ENCODE results near the gene BCAM. TPM values are rescaled to one million over a fixed set of nuclear protein-coding genes. Genes with fewer than 3 reads are reported as not detected.
A peak's percentile ranks its signal among the peaks of the same experiment; 100 is the strongest.
"Not testable (repeated sequence)": the region's sequence is repeated elsewhere in the genome, so short reads cannot be mapped to it uniquely, and the experiment has no call there.

The BCAM gene, protein sequence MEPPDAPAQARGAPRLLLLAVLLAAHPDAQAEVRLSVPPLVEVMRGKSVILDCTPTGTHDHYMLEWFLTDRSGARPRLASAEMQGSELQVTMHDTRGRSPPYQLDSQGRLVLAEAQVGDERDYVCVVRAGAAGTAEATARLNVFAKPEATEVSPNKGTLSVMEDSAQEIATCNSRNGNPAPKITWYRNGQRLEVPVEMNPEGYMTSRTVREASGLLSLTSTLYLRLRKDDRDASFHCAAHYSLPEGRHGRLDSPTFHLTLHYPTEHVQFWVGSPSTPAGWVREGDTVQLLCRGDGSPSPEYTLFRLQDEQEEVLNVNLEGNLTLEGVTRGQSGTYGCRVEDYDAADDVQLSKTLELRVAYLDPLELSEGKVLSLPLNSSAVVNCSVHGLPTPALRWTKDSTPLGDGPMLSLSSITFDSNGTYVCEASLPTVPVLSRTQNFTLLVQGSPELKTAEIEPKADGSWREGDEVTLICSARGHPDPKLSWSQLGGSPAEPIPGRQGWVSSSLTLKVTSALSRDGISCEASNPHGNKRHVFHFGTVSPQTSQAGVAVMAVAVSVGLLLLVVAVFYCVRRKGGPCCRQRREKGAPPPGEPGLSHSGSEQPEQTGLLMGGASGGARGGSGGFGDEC
- 67.7 and 79.1 TPM in 2 replicates for total RNA-seq (2014; rRNA removed; shearing (Covaris generic); ENCODE audit: low replicate concordance)

DNA sequence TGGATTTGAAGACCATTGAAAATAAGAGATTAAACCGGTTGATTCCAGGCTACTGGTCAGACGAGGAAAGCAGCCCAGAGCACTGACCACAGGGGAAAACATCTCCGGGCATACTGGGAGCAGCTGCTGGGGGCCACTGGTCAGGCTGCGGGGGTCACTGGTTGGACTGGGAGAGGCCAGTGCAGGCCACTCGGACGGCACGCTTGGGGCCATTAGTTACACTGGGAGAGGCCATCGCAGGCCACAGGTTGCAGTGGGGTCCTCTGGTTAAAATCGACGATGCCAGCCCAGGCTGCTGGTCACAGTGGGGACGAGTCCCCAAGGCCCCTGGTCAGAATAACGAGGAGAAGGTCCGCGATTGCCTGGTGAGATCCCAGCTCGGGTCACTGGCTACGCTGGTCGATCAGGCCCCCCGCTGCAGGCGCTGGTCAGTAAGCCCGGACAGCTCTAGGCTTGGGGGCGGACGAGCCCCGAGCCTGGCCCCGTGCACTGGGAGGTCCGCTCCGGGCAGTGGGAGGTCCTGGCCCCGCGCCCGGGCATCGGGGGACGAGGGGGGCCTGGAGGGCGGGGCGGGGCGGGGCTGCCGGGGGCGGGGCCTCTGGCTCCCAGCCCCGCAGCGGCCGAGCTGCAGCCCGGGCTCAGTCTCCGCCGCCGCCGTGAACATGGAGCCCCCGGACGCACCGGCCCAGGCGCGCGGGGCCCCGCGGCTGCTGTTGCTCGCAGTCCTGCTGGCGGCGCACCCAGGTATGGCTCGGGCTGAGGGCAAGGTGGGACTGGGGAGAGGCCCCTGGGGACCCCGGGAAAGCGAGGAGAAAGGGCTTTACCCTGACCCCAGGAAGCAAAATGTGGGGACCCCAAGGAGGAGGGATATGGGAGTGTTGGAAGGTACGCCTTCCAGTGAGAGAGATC lies at the start of gene BCAM:
Gene BCAM, plus strand, starts transcription at position 641 of the 909 bp plus-strand sequence. Its CDS starts 22 bp downstream, at position 663.
- in situ Hi-C loops (cut with HindIII; ENCODE audit: low pct_unique_long_range_greater_than_20kb, low sequenced_read_pairs), result no loop called here
- DNase-seq (ENCODE audit: low read depth), result peak; percentile 84

DNA sequence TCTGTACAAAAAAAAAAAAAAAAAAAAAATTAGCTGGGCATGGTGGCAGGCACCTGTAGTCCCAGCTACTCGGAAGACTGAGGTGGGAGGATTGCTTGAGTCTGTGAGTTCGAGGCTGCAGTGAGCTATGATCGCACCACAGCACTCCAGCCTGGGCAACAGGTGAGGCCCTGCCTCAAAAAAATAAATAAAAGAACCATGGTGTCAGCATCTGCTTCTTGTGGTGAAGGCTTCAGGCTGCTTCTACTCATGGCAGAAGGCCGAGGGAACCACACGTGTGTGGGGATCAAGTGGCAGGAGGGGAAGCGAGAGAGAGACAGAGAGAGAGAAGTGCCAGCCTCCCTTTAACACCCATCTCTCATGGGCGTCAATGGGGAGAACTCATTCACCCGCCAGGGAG lies 46.9 kb upstream of the BCAM start:
- in situ Hi-C loops (cut with HindIII; ENCODE audit: low pct_unique_long_range_greater_than_20kb, low sequenced_read_pairs), result no loop called here
- DNase-seq (ENCODE audit: low read depth), result no peak

DNA sequence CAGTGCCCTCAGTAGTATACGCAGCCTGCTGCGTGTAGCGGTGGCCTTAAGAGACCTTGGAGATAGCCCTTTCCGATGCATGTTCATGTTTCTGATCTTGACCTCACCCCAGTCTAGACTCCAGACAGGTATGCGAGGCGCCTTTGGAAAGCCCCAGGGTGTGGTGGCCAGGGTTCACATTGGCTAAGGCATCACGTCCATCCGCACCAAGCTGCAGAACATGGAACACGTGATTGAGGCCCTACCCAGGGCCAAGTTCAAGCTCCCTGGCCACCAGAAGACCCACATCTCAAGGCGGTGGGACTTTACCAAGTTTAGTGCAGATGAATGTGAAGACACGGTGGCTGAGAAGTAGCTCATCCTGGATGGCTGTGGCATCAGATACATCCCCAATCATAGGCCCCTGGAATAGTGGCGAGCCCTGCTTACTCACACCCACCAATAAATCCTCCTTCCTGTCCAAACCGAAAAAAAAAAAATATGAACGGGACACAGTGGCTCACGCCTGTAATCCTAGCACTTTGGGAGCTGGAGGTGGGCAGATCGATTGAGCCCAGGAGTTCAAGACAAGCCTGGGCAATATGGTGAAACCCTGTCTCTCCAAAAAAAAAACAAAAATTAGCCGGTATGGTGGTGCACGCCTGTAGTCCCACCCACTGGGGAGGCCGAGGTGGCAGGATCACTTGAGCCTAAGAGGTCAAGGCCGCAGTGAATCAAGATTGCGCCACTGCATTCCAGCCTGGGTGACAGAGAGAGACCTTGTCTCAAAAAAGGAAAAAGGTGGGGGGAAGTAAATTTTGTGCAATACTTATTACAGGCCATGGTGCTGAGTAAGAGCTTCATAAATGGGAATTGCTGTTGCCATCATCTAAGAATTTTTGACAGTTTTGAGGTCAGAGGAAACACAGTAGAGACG lies 43.6 kb upstream of the BCAM start:
- in situ Hi-C loops (cut with HindIII; ENCODE audit: low pct_unique_long_range_greater_than_20kb, low sequenced_read_pairs), result no loop called here
- peak; percentile 41 for DNase-seq (ENCODE audit: low read depth)

DNA sequence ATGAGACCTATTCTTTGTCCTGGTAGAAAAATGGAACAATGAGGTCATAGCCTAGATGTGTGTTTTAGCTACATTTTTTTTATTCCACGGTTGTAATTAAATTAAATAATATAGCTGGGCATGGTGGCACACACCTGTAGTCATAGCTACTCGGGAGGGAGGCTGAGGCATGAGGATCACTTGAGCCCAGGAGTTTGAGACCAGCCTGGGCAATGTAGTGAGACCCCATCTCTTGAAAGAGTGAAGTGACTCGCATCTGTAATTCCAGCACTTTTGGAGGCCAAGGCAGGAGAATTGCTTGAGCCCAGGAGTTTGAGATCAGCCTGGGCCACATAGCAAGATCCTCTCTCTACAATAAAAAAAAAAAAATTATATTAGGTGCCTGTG lies 43.0 kb upstream of the BCAM start:
- no peak for DNase-seq (ENCODE audit: low read depth)
- in situ Hi-C loops (cut with HindIII; ENCODE audit: low pct_unique_long_range_greater_than_20kb, low sequenced_read_pairs), result no loop called here

DNA sequence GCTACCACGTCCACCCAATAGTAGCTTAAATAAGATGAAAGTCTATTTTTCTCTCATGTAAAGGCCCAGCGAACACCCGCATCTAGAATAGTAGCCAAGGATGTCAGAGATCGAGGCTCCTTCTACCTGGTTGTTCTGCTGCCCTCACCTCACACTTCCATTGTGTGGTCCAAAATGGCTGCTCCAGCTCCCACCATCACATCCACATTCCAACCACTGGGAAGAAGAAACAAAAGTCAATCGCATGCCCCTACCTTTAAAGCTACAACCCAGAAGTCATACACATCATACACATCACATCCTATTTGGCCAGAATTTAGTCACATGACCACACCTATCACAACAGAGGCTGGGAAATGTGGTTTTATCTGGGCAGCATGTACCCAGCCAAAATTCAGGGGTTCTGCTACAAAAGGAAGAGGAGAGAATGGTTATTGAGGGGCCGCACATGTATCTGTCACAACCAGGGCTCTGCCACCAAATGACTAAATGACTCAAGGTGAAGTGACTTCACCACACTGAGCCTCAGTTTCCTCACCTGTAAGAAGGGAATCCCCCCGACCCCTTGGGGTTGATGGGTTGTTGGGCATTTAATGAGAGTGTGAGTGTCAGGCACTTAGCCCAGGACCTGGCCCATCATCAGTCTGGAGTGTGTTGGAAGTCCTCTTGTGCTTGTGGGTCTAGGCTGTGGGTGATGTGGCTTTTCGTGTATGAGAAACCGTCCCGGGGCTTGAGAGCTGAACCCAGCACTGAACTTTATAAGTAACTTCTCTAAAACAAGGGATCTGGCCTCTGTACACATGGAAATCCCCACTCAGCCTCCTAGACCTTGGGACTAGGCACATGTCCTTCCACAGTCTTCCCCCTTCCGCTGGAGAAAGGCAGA lies 41.4 kb upstream of the BCAM start:
- DNase-seq (ENCODE audit: low read depth), result no peak
- in situ Hi-C loops (cut with HindIII; ENCODE audit: low pct_unique_long_range_greater_than_20kb, low sequenced_read_pairs), result no loop called here

DNA sequence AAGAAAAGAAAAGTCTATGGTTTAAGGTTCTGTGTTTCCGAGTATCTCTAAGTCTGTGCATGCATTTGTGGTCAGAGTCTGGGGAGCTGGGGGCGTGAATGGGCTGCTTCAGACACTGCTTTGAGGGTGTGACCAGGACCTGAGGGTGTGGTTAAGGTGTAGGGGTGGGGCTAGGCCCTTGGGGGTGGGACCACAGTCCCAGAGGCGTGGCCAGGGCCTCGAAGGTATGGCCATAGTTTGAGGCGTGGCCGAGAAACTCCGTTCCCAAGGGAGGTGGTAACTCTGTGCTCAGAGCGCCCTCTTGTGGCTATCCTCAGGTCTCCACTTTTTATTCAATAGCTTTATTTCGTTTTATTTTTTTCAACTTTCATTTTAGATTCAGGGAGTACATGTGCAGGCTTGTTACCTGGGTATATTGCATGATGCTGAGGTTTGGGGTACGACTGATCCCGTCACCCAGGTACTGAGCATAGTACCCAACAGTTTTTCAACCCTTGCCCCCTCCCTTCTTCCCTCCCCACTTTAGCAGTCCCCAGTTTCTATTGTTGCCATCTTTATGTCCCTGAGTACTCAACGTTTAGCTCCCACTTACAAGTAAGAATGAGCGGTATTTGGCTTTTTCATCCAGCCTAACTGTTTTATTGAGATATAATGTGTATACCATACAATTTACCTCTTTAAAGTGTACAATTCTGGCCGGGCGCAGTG lies 38.2 kb upstream of the BCAM start:
- in situ Hi-C loops (cut with HindIII; ENCODE audit: low pct_unique_long_range_greater_than_20kb, low sequenced_read_pairs), result no loop called here
- peak; percentile 92 for DNase-seq (ENCODE audit: low read depth)

DNA sequence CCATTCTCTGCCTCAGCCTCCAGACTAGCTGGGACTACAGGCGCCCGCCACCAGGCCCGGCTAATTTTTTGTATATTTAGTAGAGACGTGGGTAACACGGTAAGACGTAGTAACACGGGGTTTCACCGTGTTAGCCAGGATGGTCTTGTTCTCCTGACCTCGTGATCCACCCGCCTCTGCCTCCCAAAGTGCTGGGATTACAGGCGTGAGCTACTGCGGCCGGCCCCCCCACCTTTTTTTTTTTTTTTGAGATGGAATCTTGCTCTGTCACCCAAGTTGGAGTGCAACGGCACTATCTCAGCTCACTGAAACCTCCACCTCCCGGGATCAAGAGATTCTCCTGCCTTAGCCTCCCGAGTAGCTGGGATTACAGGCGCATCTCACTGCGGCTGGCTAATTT lies 36.8 kb upstream of the BCAM start:
- DNase-seq (ENCODE audit: low read depth); in situ Hi-C loops (cut with HindIII; ENCODE audit: low pct_unique_long_range_greater_than_20kb, low sequenced_read_pairs): not testable (repeated sequence)

DNA sequence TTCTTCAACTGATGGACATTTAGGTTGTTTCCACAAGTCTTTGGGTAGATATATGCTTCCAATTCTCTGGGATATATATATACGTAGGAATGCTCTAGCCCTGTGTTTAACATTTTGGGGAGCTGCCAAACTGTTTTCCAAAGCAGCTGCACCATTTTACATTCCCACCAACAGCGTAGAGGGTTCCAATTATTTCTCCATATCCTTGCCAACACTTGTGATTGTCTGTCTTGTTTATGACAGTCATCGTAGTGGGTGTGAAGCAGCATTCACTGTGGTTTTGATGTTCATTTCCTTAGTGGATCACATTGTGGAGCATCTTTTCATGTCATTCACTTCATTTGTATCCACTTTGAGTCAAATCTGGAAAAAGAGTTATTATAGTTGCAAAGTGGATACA lies 35.9 kb upstream of the BCAM start:
- in situ Hi-C loops (cut with HindIII; ENCODE audit: low pct_unique_long_range_greater_than_20kb, low sequenced_read_pairs), result no loop called here
- no peak for DNase-seq (ENCODE audit: low read depth)

DNA sequence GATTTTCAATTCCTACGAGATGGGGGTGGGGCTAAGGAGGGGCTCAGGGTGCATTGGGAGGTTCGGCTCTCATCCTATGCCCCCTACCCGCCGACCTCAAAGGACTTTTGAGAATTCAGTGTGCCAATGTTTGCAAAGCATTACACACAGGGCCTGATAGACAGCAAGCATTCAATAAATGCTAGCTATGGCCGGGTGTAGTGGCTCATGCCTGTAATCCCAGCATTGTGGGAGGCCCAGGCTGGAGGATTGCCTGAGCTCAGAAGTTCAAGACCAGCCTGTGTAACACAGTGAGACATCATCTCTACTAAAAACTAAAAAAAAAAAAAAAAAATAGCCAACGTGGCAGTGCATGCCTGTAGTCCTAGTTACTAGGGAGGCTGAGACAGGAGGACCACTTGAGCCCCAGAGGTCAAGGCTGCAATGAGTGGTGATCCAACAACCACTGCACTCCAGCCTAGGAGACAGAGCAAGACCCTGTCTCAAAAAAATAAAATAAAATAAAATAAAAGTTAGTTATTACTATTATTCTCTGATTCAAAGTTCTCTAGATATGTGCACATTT lies 33.1 kb upstream of the BCAM start:
- in situ Hi-C loops (cut with HindIII; ENCODE audit: low pct_unique_long_range_greater_than_20kb, low sequenced_read_pairs), result no loop called here
- no peak for DNase-seq (ENCODE audit: low read depth)

DNA sequence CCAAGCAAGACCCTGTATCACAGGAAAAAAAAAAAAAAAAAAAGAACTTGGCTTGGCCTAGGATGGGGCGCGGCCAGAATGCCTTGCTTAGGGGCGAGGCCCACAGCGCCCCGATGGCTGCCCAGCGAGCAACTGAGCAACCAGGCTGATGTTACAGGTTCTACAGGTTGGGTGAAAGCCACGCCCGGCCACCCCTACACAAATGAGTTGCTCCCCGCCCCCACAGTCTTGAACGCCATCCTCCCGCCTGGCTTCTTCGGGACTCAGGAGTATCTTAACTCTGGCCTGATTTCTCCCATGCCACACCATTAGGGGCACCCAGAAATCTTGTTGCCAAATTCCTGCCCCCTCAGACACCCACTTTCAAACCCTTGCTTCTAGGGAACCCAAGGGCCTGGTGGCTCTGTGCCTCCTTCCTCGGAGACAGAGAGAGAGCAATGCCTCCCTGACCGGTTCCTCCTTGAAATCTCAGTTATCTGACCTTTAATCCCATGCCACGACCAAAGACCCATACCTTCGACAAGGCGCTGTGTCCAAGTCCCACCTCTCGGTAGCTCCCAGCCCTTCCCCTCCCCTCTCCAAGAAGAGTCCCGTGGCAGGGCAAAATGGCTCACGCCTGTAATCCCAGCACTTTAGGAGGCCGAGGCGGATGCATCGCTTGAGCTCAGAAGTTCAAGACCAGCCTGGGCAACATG lies 32.4 kb upstream of the BCAM start:
- in situ Hi-C loops (cut with HindIII; ENCODE audit: low pct_unique_long_range_greater_than_20kb, low sequenced_read_pairs), result no loop called here
- DNase-seq (ENCODE audit: low read depth), result no peak

DNA sequence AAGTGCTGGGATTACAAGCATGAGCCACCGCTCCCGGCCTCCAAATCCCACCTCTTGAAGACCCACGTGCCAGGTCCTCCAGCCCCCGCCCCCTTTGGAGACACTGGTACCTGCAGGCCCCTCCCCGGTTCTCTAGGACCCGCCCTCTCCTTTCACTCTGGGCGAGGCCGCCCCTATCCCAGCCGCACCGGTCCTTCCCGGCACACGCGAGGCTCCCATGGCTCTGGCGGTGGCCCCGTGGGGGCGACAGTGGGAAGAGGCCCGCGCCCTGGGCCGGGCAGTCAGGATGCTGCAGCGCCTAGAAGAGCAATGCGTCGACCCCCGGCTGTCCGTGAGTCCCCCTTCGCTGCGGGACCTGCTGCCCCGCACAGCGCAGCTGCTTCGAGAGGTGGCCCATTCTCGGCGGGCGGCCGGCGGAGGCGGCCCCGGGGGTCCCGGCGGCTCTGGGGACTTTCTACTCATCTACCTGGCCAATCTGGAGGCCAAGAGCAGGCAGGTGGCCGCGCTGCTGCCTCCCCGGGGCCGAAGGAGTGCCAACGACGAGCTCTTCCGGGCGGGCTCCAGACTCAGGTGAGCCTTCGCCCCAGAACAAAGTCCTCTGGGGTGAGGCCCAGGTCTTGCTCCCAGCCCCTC lies 31.1 kb upstream of the BCAM start, which contains the start of gene CBLC:
Gene CBLC, plus strand, starts transcription at position 176 of the 633 bp plus-strand sequence. Its CDS starts 42 bp downstream, at position 218.
- DNase-seq (ENCODE audit: low read depth), result no peak
- in situ Hi-C loops (cut with HindIII; ENCODE audit: low pct_unique_long_range_greater_than_20kb, low sequenced_read_pairs), result no loop called here

DNA sequence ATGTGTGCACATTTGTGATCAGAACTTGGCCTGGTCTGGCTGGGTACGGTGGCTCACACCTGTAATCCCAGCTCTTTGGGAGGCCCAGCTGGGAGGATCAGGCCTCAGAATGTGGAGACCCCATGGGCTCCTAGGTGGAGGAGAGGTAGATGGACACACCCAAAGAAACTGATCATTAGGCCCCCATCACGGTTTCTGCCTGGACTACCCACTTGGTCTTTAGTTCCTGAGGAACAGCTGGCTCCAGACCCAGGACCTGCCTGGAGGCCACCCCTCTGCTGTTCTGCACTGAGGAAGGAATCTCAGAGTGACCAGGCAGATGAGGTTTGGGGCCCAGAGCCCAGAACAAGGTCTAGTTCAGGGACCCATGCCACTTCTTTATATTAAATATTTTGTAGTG lies 29.8 kb upstream of the BCAM start:
- DNase-seq (ENCODE audit: low read depth), result no peak

DNA sequence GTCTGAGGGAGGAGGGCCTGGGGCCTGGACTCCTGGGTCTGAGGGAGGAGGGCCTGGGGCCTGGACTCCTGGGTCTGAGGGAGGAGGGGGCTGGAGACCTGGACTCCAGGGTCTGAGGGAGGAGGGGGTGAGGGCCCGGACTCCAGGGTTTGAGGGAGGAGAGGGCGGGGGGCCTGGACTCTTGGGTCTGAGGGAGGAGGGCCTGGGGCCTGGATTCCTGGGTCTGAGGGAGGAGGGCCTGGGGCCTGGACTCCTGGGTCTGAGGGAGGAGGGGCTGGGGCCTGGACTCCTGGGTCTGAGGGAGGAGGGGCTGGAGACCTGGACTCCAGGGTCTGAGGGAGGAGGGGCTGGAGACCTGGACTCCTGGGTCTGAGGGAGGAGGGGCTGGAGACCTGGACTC lies 27.2 kb upstream of the BCAM start:
- in situ Hi-C loops (cut with HindIII; ENCODE audit: low pct_unique_long_range_greater_than_20kb, low sequenced_read_pairs); DNase-seq (ENCODE audit: low read depth): not testable (repeated sequence)

More for the DNA sequence above, 29.8 kb upstream of the BCAM start:
- in situ Hi-C loops (cut with HindIII; ENCODE audit: low pct_unique_long_range_greater_than_20kb, low sequenced_read_pairs), result no loop called here

DNA sequence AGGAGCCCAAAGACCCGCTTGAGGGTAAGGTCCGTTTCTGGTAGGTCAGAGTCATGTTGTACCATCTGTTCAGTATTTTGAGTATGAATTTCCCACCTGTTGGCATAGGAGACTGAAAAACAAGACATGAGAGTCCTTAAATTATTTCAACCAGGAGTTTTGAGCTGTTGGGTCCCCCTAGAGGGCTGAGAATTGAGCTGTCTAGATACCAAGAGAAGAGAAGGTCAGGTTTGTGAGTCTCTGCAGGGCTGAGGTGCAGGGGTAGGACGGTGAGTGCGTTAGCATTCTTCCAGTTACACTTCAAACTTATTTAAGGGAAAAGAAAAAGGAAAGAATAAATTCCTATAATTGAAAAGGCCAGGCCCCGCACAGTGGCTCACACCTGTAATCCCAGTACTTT lies 26.2 kb upstream of the BCAM start:
- DNase-seq (ENCODE audit: low read depth), result no peak
- in situ Hi-C loops (cut with HindIII; ENCODE audit: low pct_unique_long_range_greater_than_20kb, low sequenced_read_pairs), result no loop called here

DNA sequence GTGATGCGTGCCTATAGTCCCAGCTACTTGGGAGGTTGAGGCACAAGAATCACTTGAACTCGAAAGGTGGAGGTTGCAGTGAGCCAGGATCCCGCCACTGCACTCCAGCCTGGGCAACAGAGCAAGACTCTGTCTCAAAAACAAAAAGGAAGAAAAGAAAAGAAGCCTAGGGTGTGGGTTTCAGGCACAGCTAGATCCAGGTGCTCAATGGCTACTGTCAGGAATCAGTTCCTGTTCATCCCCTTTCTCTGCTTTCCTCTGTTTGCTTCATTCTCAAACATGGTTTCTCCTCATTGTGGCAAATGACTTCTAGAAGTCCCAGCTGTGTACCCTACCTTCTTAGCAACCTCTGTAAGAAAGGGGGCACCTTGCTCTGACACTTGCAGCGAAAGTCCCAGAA lies 25.4 kb upstream of the BCAM start:
- DNase-seq (ENCODE audit: low read depth), result no peak
- in situ Hi-C loops (cut with HindIII; ENCODE audit: low pct_unique_long_range_greater_than_20kb, low sequenced_read_pairs), result no loop called here
